ENCODE measurements around the gene SLC29A2. TPM values are rescaled to one million over a fixed set of nuclear protein-coding genes. Genes with fewer than 3 reads are reported as not detected.

SLC29A2 gene
- total RNA-seq, 1 donor from 2014 or later = 35.7 TPM

DNA sequence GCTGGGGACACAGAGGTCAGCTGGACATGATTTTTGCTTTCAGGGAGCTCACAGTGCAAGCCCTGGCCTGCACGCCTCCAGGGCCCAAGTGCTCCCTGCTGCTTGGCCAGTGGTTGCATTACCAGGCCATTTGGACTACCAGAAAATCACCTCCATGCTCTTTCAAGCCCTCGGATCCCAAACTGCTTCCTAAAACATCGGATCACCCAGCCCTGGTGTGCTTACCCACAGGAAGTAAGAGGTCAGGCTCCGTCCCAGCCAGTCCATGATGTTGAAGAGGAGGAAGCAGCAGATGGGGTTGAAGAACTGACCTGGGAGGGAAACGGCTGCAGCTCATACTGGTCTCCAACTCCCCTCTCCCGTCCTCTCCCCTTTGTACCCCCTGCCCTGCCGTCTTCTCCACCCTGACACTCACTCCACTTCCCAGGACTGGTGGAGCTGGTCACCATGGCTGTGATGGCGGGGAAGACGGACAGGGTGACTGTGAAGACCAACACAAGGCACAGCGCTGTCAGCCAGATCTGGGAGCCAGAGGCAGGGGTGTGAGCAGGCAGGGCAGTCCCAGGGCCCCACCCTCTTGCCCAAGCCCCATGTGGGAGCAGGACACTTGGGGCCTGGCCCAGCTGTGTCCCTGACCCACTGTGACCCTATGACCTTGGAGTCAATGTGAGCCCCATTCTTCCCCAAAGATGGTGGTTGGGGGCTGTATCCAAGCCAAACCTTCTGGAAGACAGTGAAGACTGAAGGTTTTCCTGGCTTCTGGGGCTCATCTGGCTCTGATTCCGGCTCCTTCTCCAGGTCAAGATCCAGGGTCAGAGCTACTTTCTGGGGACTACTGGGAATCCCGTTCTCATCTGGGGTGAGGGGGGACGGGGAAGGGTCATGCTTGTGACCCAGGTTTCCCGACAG, 5.6 kb downstream of the SLC29A2 start:
- H3K9me3 Mint-ChIP-seq = no peaks in the 10 kb centered on the region
- no peak for DNase-seq (ENCODE audit: low spot score in 2 of 2, unreplicated experiment in 2 of 2)
- H3K27me3 Mint-ChIP-seq (ENCODE audit: low read depth) = no peaks in the 10 kb centered on the region
- H3K4me1 Mint-ChIP-seq = peaks cover 17% of the 10 kb centered on the region
- no peak overlapping the region for H3K27ac Mint-ChIP-seq
- H3K36me3 Mint-ChIP-seq = peaks cover 10% of the 10 kb centered on the region
- no peak overlapping the region for H3K4me3 Mint-ChIP-seq
- TF ChIP-seq, protein P1, sequence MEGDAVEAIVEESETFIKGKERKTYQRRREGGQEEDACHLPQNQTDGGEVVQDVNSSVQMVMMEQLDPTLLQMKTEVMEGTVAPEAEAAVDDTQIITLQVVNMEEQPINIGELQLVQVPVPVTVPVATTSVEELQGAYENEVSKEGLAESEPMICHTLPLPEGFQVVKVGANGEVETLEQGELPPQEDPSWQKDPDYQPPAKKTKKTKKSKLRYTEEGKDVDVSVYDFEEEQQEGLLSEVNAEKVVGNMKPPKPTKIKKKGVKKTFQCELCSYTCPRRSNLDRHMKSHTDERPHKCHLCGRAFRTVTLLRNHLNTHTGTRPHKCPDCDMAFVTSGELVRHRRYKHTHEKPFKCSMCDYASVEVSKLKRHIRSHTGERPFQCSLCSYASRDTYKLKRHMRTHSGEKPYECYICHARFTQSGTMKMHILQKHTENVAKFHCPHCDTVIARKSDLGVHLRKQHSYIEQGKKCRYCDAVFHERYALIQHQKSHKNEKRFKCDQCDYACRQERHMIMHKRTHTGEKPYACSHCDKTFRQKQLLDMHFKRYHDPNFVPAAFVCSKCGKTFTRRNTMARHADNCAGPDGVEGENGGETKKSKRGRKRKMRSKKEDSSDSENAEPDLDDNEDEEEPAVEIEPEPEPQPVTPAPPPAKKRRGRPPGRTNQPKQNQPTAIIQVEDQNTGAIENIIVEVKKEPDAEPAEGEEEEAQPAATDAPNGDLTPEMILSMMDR (IDR thresholded peaks at IDR 0.05; ENCODE audit: unreplicated experiment) = no peak

DNA sequence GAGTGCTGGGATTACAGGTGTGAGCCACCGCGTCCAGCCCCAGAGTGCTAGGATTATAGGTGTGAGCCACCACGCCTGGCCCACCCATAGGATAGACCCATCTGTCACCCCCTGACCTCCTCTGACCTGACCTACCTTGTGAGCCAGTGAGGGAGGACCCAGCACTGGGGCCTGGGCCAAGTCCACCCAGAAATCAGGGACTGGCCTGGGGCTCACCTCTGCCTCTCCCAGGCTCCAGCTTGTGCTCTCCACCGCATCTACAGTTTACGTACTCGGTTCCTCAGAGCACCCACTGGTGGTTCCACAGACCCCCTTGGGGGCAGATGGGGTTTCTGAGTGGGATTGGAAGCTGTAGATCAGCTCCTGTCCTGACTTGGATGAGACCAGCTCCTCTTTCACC, 6.4 kb downstream of the SLC29A2 start:
- Mint-ChIP-seq H3K4me3 (no peak overlapping the region), H3K27me3 (ENCODE audit: low read depth) (no peaks in the 10 kb centered on the region), H3K4me1 (peaks cover 10% of the 10 kb centered on the region), H3K36me3 (peaks cover 10% of the 10 kb centered on the region), H3K9me3 (no peaks in the 10 kb centered on the region), H3K27ac (no peak overlapping the region)
- TF ChIP-seq, protein P1 (IDR thresholded peaks at IDR 0.05; ENCODE audit: unreplicated experiment) = no peak
- DNase-seq (ENCODE audit: low spot score in 2 of 2, unreplicated experiment in 2 of 2) = no peak

DNA sequence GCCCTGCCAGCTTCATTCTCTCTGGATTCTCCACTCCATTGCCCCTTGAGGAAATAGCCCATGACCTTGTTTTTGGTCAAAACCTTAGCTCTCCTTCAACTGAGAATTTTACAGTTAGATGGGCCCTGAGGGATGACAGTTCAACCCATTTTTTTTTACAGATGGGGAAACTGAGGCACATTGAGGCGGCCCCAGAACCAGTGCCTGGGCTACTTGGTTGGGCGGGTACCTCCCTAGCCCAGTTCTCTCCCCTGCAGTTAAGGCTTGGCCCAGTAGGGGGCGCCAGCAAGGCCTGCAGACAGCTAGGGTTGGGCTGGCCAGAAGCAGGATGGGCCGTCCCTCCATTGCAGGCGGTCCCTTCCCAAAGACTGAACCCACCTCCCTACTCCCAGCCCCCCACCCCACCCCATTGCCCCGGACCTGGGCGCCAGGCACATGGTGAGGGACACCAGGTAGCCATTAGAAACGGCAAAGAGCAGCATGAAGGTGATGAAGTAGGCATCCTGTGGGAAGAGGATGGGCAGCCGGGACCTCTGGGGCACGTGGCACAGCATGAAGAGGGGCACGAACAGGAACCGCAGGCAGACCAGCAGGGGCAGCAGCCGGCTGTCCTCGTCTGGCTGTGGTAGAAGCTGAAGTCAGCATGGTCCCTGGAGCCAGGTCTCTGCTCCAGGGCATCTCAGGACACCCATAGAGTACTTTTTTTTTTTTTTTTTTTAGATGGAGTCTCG, 7.6 kb downstream of the SLC29A2 start:
- Mint-ChIP-seq H3K4me1 (peaks cover 2% of the 10 kb centered on the region), H3K36me3 (peaks cover 10% of the 10 kb centered on the region), H3K27ac (no peak overlapping the region), H3K27me3 (ENCODE audit: low read depth) (no peaks in the 10 kb centered on the region), H3K4me3 (no peak overlapping the region), H3K9me3 (no peaks in the 10 kb centered on the region)
- DNase-seq (ENCODE audit: low spot score in 2 of 2, unreplicated experiment in 2 of 2) = peak in 1 of 2 experiments; percentile 57
- TF ChIP-seq, protein P1 (IDR thresholded peaks at IDR 0.05; ENCODE audit: unreplicated experiment) = peak; percentile 73

DNA sequence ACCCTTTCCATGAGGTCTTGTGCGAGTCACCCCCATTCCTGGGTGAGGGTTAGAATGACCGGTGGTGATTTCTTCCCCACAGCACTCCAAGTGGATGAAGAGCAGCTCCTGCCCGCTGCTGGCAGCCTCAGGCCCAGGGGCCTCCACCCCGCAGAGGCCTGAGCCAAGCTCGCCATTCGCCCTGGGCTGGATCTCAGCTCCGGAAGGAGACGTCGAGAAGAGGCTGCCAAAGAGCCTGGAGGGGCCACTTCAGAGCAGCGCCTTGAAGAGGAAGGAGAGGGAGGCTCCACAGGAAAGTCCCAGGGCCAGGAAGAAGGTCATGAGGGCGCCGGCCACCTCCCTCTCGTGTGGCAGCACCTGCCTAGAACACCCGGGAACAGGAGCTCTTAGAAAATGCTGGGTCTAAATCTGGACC, 8.4 kb downstream of the SLC29A2 start:
- Mint-ChIP-seq H3K36me3 (peaks cover 12% of the 10 kb centered on the region), H3K4me1 (no peaks in the 10 kb centered on the region), H3K4me3 (no peak overlapping the region), H3K27ac (no peak overlapping the region), H3K9me3 (no peaks in the 10 kb centered on the region), H3K27me3 (ENCODE audit: low read depth) (no peaks in the 10 kb centered on the region)
- TF ChIP-seq, protein P1 (IDR thresholded peaks at IDR 0.05; ENCODE audit: unreplicated experiment) = no peak
- no peak for DNase-seq (ENCODE audit: low spot score in 2 of 2, unreplicated experiment in 2 of 2)

DNA sequence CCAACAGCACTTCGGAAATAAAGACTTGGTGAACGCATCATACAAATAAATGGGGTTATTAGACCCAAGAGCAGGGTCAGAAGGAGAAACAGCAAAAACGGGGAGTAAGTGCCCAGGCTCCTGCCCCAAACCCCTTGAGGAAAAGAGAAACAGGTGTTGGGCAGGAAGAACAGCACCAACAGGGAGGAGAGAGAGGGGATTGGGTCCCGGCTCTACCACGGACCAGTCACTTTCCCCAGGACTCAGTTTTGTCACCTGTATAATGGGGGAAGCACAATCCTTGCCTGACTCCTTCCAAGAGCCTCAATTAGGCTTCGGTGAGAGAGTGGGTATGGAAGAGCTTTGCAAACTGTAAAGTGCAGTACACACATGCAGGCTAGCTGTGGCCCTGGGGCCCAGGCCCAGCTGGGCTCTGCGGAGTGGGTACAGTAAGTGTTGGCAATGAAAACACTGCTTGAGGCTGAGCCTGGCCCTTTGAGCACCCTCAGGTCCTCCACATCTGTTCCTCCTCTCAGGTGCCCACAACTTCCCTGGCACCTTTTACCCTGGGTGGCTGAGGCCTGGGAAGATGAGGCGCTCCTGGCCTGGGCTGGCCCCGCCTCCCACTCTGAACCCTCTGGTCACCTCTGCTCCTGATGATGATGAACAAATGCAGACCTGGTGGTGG, 8.9 kb downstream of the SLC29A2 start:
- no peaks in the 10 kb centered on the region for H3K4me1 Mint-ChIP-seq
- H3K9me3 Mint-ChIP-seq = no peaks in the 10 kb centered on the region
- TF ChIP-seq, protein P1 (IDR thresholded peaks at IDR 0.05; ENCODE audit: unreplicated experiment) = no peak
- DNase-seq (ENCODE audit: low spot score in 2 of 2, unreplicated experiment in 2 of 2) = no peak
- H3K4me3 Mint-ChIP-seq = no peak overlapping the region
- no peak overlapping the region for H3K27ac Mint-ChIP-seq
- peaks cover 10% of the 10 kb centered on the region for H3K36me3 Mint-ChIP-seq
- no peaks in the 10 kb centered on the region for H3K27me3 Mint-ChIP-seq (ENCODE audit: low read depth)
